Right hindlimb (tissue), 1 donor: ENCODE measurements around the gene MTFP1.
"Not testable (repeated sequence)": the region's sequence is repeated elsewhere in the genome, so short reads cannot be mapped to it uniquely, and the experiment has no call there.

Source experiments
- DNase-seq: peaks from one replicate; pipeline ENCODE4 v3.0.0-alpha.2; 2018

Gene MTFP1

GRCh38 chr22:30402028-30402765 lies 23.4 kb upstream of the MTFP1 start:
- DNase-seq, result no peak

- DNase-seq, result not testable (repeated sequence)
Measured at GRCh38 chr22:30402766-30403104, 22.8 kb upstream of the MTFP1 start.

GRCh38 chr22:30404307-30404706 lies 21.3 kb upstream of the MTFP1 start:
- DNase-seq, result no peak

- DNase-seq, result no peak
Measured at GRCh38 chr22:30405731-30406130, 19.8 kb upstream of the MTFP1 start.

- DNase-seq, result no peak
Measured at GRCh38 chr22:30406400-30406799, 19.2 kb upstream of the MTFP1 start.

- no peak for DNase-seq
Measured at GRCh38 chr22:30408388-30409102, 17.0 kb upstream of the MTFP1 start.

- no peak for DNase-seq
Measured at GRCh38 chr22:30411780-30412179, 13.8 kb upstream of the MTFP1 start.

GRCh38 chr22:30413001-30413400 lies 12.6 kb upstream of the MTFP1 start:
- no peak for DNase-seq

- no peak for DNase-seq
Measured at GRCh38 chr22:30413745-30414524, 11.6 kb upstream of the MTFP1 start.

- DNase-seq, result no peak
Measured at GRCh38 chr22:30414525-30415047, 11.0 kb upstream of the MTFP1 start.

- DNase-seq, result no peak
Measured at GRCh38 chr22:30416403-30416802, 9.2 kb upstream of the MTFP1 start.

GRCh38 chr22:30416837-30417236 lies 8.7 kb upstream of the MTFP1 start:
- DNase-seq, result no peak

GRCh38 chr22:30420347-30421125 lies 5.0 kb upstream of the MTFP1 start:
- no peak for DNase-seq

- DNase-seq, result no peak
Measured at GRCh38 chr22:30421695-30422480, 3.7 kb upstream of the MTFP1 start.

- peak; percentile 66 for DNase-seq
Measured at GRCh38 chr22:30422481-30423300, 2.9 kb upstream of the MTFP1 start.

GRCh38 chr22:30423301-30423958 lies 2.1 kb upstream of the MTFP1 start:
- DNase-seq, result no peak

- DNase-seq, result peak; percentile 100
Measured at GRCh38 chr22:30423959-30424533, 1.5 kb upstream of the MTFP1 start.

- no peak for DNase-seq
Measured at GRCh38 chr22:30424534-30425326, 838 bp upstream of the MTFP1 start.

- no peak for DNase-seq
Measured at GRCh38 chr22:30425327-30425615, 297 bp upstream of the MTFP1 start.
